T-cell (primary cell): Measurements from ENCODE around the gene NPL. TPM values are rescaled to one million over a fixed set of nuclear protein-coding genes. Genes with fewer than 3 reads are reported as not detected.

ENCODE experiments used
- ATAC-seq, 4 experiments: fragments of 200-7000 bp in 3 of 4; fragments of 150-1000 bp in 1 of 4; cut with Tn5 transposase; replicated peaks in 1 of 4; 1 replicate in 3 of 4; 2 replicates in 1 of 4; pipeline ENCODE4 v1.10.0; 2021; ENCODE audit warnings: moderate library complexity in 3 of 4, mild to moderate bottlenecking in 2 of 4, moderate number of reproducible peaks in 1 of 4
- CTCF ChIA-PET, 2 donors: fragments of 300-600 bp; sonication (Branson Sonifier 250); formaldehyde crosslinking; loops; one replicate each; lab custom pipeline; 2022; ENCODE audit warnings: antibody characterized with exemption in 2 of 2; lab: Charles Lee
- POLR2A ChIA-PET, 2 donors: fragments of 300-600 bp; sonication (Branson Sonifier 250); formaldehyde crosslinking; loops; one replicate each; lab custom pipeline; 2022; ENCODE audit warnings: antibody characterized with exemption in 2 of 2; lab: Charles Lee
- DNase-seq, 35 experiments: peaks; one replicate each; pipeline versions ENCODE4 v3.0.0 to v3.0.0-alpha.2; 2013 to 2023
- H3K27ac ChIP-seq: one replicate; pipeline ENCODE4 v1.5.1; 2013; ENCODE audit warnings: low read length
- H3K27me3 ChIP-seq, 2 experiments: replicated peaks in 1 of 2; 1 replicate in 1 of 2; 2 replicates in 1 of 2; pipeline versions ENCODE4 v1.6.1 to v1.7.0; 2013; ENCODE audit warnings: low read length in 1 of 2, mixed read lengths in 1 of 2; ENCODE audit not compliant: control insufficient read depth in 2 of 2, insufficient read depth in 2 of 2; ENCODE audit errors: extremely low read depth in 1 of 2
- H3K36me3 ChIP-seq, 2 donors: 1 replicate in 1 of 2; 2 replicates in 1 of 2; pipeline versions ENCODE4 v1.6.1 to v1.7.0; 2013; ENCODE audit warnings: low read length in 1 of 2; ENCODE audit not compliant: control insufficient read depth in 2 of 2, insufficient read depth in 1 of 2; ENCODE audit errors: extremely low read depth in 1 of 2
- H3K4me1 ChIP-seq, 2 experiments: 1 replicate in 1 of 2; 2 replicates in 1 of 2; pipeline versions ENCODE4 v1.6.1 to v1.7.0; 2013; ENCODE audit warnings: low read length in 2 of 2, mixed read lengths in 1 of 2; ENCODE audit not compliant: insufficient read depth in 2 of 2, control insufficient read depth in 1 of 2; ENCODE audit errors: extremely low read depth in 1 of 2
- H3K4me3 ChIP-seq, 2 donors: 1 replicate in 1 of 2; 2 replicates in 1 of 2; pipeline versions ENCODE4 v1.5.1 to v1.7.0; 2013; ENCODE audit warnings: mild to moderate bottlenecking in 2 of 2, low read length in 1 of 2, moderate library complexity in 1 of 2; ENCODE audit not compliant: control insufficient read depth in 1 of 2; ENCODE audit errors: extremely low read depth in 1 of 2
- H3K9me3 ChIP-seq: 2 replicates; pipeline ENCODE4 v1.7.0; 2013
- H3K27ac Mint-ChIP-seq, 2 donors: one replicate each; pipeline ENCODE4 v1.8.0; 2020 to 2021; ENCODE audit warnings: mild to moderate bottlenecking in 2 of 2, mixed read lengths in 2 of 2
- H3K27me3 Mint-ChIP-seq, 2 donors: one replicate each; pipeline ENCODE4 v1.8.0; 2021 to 2022; ENCODE audit warnings: mixed read lengths in 2 of 2
- H3K36me3 Mint-ChIP-seq: one replicate; pipeline ENCODE4 v1.8.0; 2021; ENCODE audit warnings: mixed read lengths
- H3K4me1 Mint-ChIP-seq, 3 donors: one replicate each; pipeline ENCODE4 v1.8.0; 2020 to 2022; ENCODE audit warnings: mixed read lengths in 3 of 3, mild to moderate bottlenecking in 1 of 3
- H3K4me3 Mint-ChIP-seq, 3 donors: one replicate each; pipeline ENCODE4 v1.8.0; 2020 to 2022; ENCODE audit warnings: mild to moderate bottlenecking in 3 of 3, mixed read lengths in 3 of 3, moderate library complexity in 3 of 3
- H3K9me3 Mint-ChIP-seq, 3 donors: one replicate each; pipeline ENCODE4 v1.8.0; 2020 to 2022; ENCODE audit warnings: mixed read lengths in 3 of 3
- WGBS: methylation state at CpG from one replicate; pipeline ENCODE4 v1.1.5; 2013; ENCODE audit warnings: missing lambda C conversion rate; ENCODE audit not compliant: insufficient coverage; 5-methylcytosine and 5-hydroxymethylcytosine counted together
- total RNA-seq, 35 experiments: library from RNA in 6 of 35; stranded (reverse) in 6 of 35; fragments of 120-200 nt in 1 of 35; gene quantifications; one replicate each; pipeline versions ENCODE4 v1.2.1 to v1.2.4 and lab custom pipeline; 2013 to 2026

The NPL gene
- total RNA-seq, 5 donors from 2014 or later (not counting 1 experiment from before 2014, with no cell fraction given): 2.5 to 5.4 (median 4.2) TPM

- Mint-ChIP-seq H3K27me3 (no peaks in the 10 kb centered on the region), H3K4me1 (peaks cover 10 to 26% (median 15%) of the 10 kb centered on the region in 3 donors), H3K36me3 (peaks cover 73% of the 10 kb centered on the region), H3K9me3 (no peaks in the 10 kb centered on the region), H3K27ac (no peak overlapping the region), H3K4me3 (no peak overlapping the region)
- POLR2A ChIA-PET: interaction anchor here in 1 of 2 donors (1.0 kb wide), 1 partner anchor 16 kb away, joined by 3 read pairs; no protein-coding TSS in a partner anchor
- CTCF ChIA-PET: no interaction called here
- Histone ChIP-seq H3K27me3 (no peaks in the 10 kb centered on the region), H3K9me3 (no peaks in the 10 kb centered on the region), H3K4me3 (no peak overlapping the region), H3K27ac (no peak overlapping the region), H3K4me1 (no peaks in the 10 kb centered on the region), H3K36me3 (peaks cover 0 to 95% of the 10 kb centered on the region in 2 donors)
- no peak for ATAC-seq
- DNase-seq: no peak
- no CpG with 5 or more reads among the region's 1 CpG for WGBS
Observed at GRCh38 chr1:182862827-182863226, 73.3 kb downstream of the NPL start.

DNA sequence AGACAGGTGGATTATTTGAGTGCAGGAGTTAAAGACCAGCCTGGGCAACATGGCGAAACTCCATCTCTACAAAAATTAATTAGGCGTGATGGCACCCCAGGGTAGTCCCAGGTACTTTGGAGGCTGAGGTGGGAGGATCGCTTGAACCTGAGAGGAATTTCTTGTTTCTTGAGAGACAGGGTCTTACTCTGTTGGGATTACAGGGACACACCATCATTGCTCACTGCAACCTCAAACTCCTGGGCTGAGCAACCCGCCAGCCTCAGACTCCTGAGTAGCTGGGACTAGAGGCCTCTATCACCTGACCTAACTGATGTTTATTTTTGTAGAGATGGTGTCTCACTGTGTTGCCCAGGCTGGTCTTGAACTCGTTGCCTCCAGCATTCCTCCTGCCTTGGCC is 74.4 kb downstream of the NPL start:
- Mint-ChIP-seq H3K27ac (no peak overlapping the region), H3K9me3 (no peaks in the 10 kb centered on the region), H3K27me3 (no peaks in the 10 kb centered on the region), H3K36me3 (peaks cover 65% of the 10 kb centered on the region), H3K4me1 (peaks cover 10 to 22% (median 15%) of the 10 kb centered on the region in 3 donors), H3K4me3 (no peak overlapping the region)
- no peak overlapping the region for H3K27ac ChIP-seq
- H3K4me1 ChIP-seq: no peaks in the 10 kb centered on the region
- H3K4me3 ChIP-seq: no peak overlapping the region
- DNase-seq (no peak), ATAC-seq (peak in 1 of 4 experiments; percentile 16)
- H3K36me3 ChIP-seq: peaks cover 0 to 94% of the 10 kb centered on the region in 2 donors
- no peaks in the 10 kb centered on the region for H3K27me3 ChIP-seq
- no peaks in the 10 kb centered on the region for H3K9me3 ChIP-seq
- WGBS: 100% methylated on average over 1 of the region's 5 CpGs
- POLR2A ChIA-PET: interaction anchor here in 1 of 2 donors (1.0 kb wide), 1 partner anchor 9 kb away, joined by 3 read pairs; no protein-coding TSS in a partner anchor
- CTCF ChIA-PET: no interaction called here

DNA sequence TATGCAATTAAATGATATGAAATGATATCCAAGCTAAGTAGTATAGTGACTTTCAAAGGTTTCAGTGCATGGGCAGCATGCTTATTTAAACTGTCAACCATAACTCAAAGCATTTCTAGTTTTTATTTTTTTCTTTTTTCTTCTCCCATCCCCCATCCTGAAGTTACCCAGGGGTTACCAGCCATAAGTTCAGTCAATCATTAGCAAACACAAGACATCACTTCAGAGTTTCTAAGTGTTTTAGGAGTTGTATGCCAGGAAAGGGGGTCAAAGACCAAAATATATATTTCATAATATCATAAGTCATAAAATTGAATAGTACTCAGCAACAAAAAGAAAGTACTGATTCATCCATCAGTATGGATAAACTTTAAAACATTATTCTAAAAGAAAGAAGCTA is 78.3 kb downstream of the NPL start:
- Histone ChIP-seq H3K36me3 (peaks cover 0 to 86% of the 10 kb centered on the region in 2 donors), H3K9me3 (no peaks in the 10 kb centered on the region), H3K27me3 (no peaks in the 10 kb centered on the region), H3K27ac (no peak overlapping the region), H3K4me1 (no peaks in the 10 kb centered on the region), H3K4me3 (no peak overlapping the region)
- ATAC-seq: no peak
- no peak for DNase-seq
- Mint-ChIP-seq H3K9me3 (no peaks in the 10 kb centered on the region), H3K27me3 (no peaks in the 10 kb centered on the region), H3K36me3 (peaks cover 66% of the 10 kb centered on the region), H3K4me3 (no peak overlapping the region), H3K27ac (no peak overlapping the region), H3K4me1 (peaks cover 4 to 13% (median 11%) of the 10 kb centered on the region in 3 donors)
- ChIA-PET CTCF (no interaction called here), POLR2A (interaction anchor here (0.6 kb wide), 2 partner anchors 15 to 1846 kb away, joined by 4 to 5 read pairs; no protein-coding TSS in a partner anchor)

DNA sequence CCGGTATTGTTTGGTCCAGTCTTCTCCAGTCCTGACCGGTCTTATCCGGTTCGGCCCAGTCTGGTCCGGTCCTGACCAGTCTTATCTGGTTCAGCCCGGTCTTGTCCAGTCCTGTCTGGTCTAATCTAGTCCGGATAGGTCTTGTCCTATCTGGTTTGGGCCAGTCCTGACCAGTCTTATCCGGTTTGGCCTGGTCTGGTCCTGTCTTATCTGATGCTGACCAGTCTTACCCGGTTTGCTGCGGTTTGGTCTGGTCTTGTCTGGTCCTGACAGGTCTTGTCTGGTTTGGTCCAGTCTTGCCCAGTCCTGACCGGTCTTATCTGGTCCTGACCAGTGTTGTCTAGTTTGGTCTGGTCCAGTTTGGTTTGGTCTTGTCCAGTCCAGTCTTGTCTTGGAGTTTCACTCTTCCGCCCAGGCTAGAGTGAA is 79.7 kb downstream of the NPL start:
- H3K4me1 ChIP-seq: no peaks in the 10 kb centered on the region
- DNase-seq: peak in 1 of 35 experiments; percentile 15

GRCh38 chr1:182872881-182873280 is 83.3 kb downstream of the NPL start:
- ChIA-PET CTCF (no interaction called here), POLR2A (interaction anchor here in 1 of 2 donors (1.0 kb wide), 1 partner anchor 9 kb away, joined by 3 read pairs; no protein-coding TSS in a partner anchor)
- 92% methylated on average over 2 of the region's 3 CpGs for WGBS
- no peaks in the 10 kb centered on the region for H3K4me1 ChIP-seq
- H3K27me3 Mint-ChIP-seq: no peaks in the 10 kb centered on the region
- peaks cover 3 to 89% of the 10 kb centered on the region in 2 donors for H3K36me3 ChIP-seq
- peaks cover 73% of the 10 kb centered on the region for H3K36me3 Mint-ChIP-seq
- H3K4me3 ChIP-seq: no peak overlapping the region
- no peak overlapping the region for H3K4me3 Mint-ChIP-seq
- no peaks in the 10 kb centered on the region for H3K9me3 Mint-ChIP-seq
- ATAC-seq (no peak), DNase-seq (no peak)
- H3K9me3 ChIP-seq: no peaks in the 10 kb centered on the region
- no peak overlapping the region for H3K27ac ChIP-seq
- H3K4me1 Mint-ChIP-seq: peaks cover 7 to 27% (median 10%) of the 10 kb centered on the region in 3 donors
- H3K27me3 ChIP-seq: no peaks in the 10 kb centered on the region
- H3K27ac Mint-ChIP-seq: peak overlapping the region in 1 of 2 donors; percentile 14

More for the DNA sequence above, 79.7 kb downstream of the NPL start:
- Mint-ChIP-seq H3K4me3 (no peak overlapping the region), H3K27ac (peak overlapping the region in 1 of 2 donors; percentile 23), H3K9me3 (no peaks in the 10 kb centered on the region), H3K4me1 (peaks cover 8 to 22% (median 13%) of the 10 kb centered on the region in 3 donors), H3K36me3 (peaks cover 77% of the 10 kb centered on the region), H3K27me3 (no peaks in the 10 kb centered on the region)
- H3K9me3 ChIP-seq: no peaks in the 10 kb centered on the region
- POLR2A ChIA-PET: no interaction called here
- no peaks in the 10 kb centered on the region for H3K27me3 ChIP-seq
- CTCF ChIA-PET: no interaction called here
- H3K27ac ChIP-seq: no peak overlapping the region
- H3K36me3 ChIP-seq: peaks cover 0 to 87% of the 10 kb centered on the region in 2 donors
- ATAC-seq: peak in 1 of 4 experiments; percentile 21
- H3K4me3 ChIP-seq: no peak overlapping the region
- WGBS: 98% methylated on average over 12 of the region's 12 CpGs

DNA sequence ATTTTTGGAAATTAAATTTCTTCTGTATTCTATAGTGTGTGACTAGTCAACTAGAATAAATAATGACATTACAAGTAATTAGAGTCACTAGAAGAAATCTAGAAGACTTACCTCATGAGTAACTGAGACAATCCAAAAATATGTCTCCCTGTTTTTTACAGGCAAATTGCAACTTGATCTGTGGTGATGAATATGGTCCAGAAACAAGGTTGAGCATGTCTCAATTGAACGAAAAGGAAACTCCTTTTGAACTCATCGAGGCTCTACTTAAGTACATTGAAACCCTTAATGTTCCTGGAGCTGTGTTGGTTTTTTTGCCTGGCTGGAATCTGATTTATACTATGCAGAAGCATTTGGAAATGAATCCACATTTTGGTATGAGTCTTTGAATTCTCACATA is 86.3 kb downstream of the NPL start:
- CTCF ChIA-PET: no interaction called here
- POLR2A ChIA-PET: interaction anchor here in 1 of 2 donors (0.9 kb wide), 1 partner anchor 23 kb away, joined by 3 read pairs; no protein-coding TSS in a partner anchor
- H3K27ac Mint-ChIP-seq: peak overlapping the region in 1 of 2 donors; percentile 28
- no peaks in the 10 kb centered on the region for H3K27me3 ChIP-seq
- no peak overlapping the region for H3K4me3 ChIP-seq
- peaks cover 7 to 27% (median 10%) of the 10 kb centered on the region in 3 donors for H3K4me1 Mint-ChIP-seq
- DNase-seq (no peak), ATAC-seq (no peak)
- no peaks in the 10 kb centered on the region for H3K9me3 ChIP-seq
- no peak overlapping the region for H3K4me3 Mint-ChIP-seq
- H3K9me3 Mint-ChIP-seq: no peaks in the 10 kb centered on the region
- H3K36me3 ChIP-seq: peaks cover 5 to 96% of the 10 kb centered on the region in 2 donors
- H3K27ac ChIP-seq: no peak overlapping the region
- H3K4me1 ChIP-seq: no peaks in the 10 kb centered on the region
- H3K27me3 Mint-ChIP-seq: no peaks in the 10 kb centered on the region
- peaks cover 84% of the 10 kb centered on the region for H3K36me3 Mint-ChIP-seq
- 100% methylated on average over 1 of the region's 2 CpGs for WGBS
